ENCODE data around the gene TBC1D9.

DNA sequence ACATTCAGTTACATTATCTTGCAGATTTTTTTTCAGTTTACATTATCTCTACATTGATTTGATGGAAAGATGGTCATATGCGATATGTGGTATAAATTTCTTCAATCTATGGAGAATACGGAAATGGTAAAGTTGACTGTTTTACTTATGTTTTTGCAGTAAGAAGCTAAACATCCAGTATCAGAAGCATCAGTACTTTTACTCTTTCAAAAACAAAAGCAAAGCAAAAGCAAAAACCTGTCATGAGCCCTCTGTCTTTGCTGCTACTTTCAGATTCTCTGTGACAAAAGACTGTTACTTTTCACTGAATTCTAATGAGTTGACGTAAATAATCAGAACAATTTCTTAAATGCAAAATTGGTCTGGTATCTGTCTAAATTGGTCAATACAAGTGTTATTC is 135.0 kb downstream of the TBC1D9 start:
- TF ChIP-seq POLR2A (IDR thresholded peaks at IDR 0.05) (no peak), POLR2AphosphoS5 (IDR thresholded peaks at IDR 0.05; ENCODE audit: insufficient read depth in 1 of 2, low read depth in 1 of 2) (no peak)
- TF ChIP-seq, protein P1, sequence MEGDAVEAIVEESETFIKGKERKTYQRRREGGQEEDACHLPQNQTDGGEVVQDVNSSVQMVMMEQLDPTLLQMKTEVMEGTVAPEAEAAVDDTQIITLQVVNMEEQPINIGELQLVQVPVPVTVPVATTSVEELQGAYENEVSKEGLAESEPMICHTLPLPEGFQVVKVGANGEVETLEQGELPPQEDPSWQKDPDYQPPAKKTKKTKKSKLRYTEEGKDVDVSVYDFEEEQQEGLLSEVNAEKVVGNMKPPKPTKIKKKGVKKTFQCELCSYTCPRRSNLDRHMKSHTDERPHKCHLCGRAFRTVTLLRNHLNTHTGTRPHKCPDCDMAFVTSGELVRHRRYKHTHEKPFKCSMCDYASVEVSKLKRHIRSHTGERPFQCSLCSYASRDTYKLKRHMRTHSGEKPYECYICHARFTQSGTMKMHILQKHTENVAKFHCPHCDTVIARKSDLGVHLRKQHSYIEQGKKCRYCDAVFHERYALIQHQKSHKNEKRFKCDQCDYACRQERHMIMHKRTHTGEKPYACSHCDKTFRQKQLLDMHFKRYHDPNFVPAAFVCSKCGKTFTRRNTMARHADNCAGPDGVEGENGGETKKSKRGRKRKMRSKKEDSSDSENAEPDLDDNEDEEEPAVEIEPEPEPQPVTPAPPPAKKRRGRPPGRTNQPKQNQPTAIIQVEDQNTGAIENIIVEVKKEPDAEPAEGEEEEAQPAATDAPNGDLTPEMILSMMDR (IDR thresholded peaks at IDR 0.05): no peak
